OCI-LY3 (cell line): Measurements from ENCODE around the gene BARX2.

Experiments
- CTCF ChIP-seq: fragments of 200-600, 300-600 bp; sonication (generic); IDR thresholded peaks from 2 replicates; pipeline ENCODE4 v1.5.1; 2014; ENCODE audit warnings: antibody characterized with exemption, low read length, low read depth
- EZH2phosphoT487 ChIP-seq: fragments of 200-600 bp; shearing (Covaris generic); IDR thresholded peaks from 2 replicates; pipeline ENCODE4 v1.6.1; 2018; ENCODE audit warnings: antibody characterized with exemption, mixed run types, low read depth

DNA sequence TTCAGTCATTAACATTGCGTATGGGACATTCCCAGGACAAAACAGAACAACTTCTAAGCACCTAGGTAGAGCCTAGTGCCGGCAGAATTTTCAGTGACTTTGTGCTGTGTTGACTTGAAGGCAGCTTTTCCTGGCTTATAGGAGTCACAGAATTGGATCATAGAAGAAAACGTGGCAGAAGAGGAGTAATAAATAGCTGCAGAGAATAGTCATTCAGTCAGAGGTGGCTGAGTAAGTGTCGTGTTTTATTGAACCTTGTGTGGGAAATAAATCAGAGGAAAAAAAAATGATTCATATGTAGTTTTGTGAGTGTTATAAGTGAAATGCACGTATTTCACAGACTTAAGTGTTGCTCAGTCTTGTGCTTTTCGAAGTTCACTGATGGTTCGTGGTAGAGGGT is 2.1 kb downstream of the BARX2 start:
- TF ChIP-seq CTCF (no peak), EZH2phosphoT487 (no peak)
